Cerebellar cortex (tissue), 1 donor: ENCODE data around the gene TRPM5.

Experiments used
- DNase-seq: peaks from one replicate; pipeline ENCODE4 v3.0.0-alpha.2; 2015; ENCODE audit warnings: low spot score

Gene TRPM5

GRCh38 chr11:2468363-2469235, 24.3 kb upstream of the TRPM5 start:
- no peak for DNase-seq

GRCh38 chr11:2467695-2468055, 23.4 kb upstream of the TRPM5 start:
- no peak for DNase-seq

- DNase-seq, result no peak
Measured at GRCh38 chr11:2466869-2467694, 22.8 kb upstream of the TRPM5 start.

- no peak for DNase-seq
Measured at GRCh38 chr11:2466069-2466801, 21.9 kb upstream of the TRPM5 start.

- DNase-seq, result no peak
Measured at GRCh38 chr11:2465202-2466068, 21.1 kb upstream of the TRPM5 start.

- DNase-seq, result no peak
Measured at GRCh38 chr11:2464451-2465165, 20.3 kb upstream of the TRPM5 start.

GRCh38 chr11:2463766-2464277, 19.5 kb upstream of the TRPM5 start:
- DNase-seq, result no peak

- no peak for DNase-seq
Measured at GRCh38 chr11:2462986-2463765, 18.9 kb upstream of the TRPM5 start.

GRCh38 chr11:2462543-2462985, 18.2 kb upstream of the TRPM5 start:
- DNase-seq, result no peak

- no peak for DNase-seq
Measured at GRCh38 chr11:2461956-2462542, 17.7 kb upstream of the TRPM5 start.

GRCh38 chr11:2461253-2461955, 17.1 kb upstream of the TRPM5 start:
- no peak for DNase-seq

GRCh38 chr11:2460540-2461252, 16.4 kb upstream of the TRPM5 start:
- no peak for DNase-seq

- no peak for DNase-seq
Measured at GRCh38 chr11:2459796-2460531, 15.7 kb upstream of the TRPM5 start.

GRCh38 chr11:2459016-2459725, 14.9 kb upstream of the TRPM5 start:
- DNase-seq, result no peak

- no peak for DNase-seq
Measured at GRCh38 chr11:2458321-2458720, 14.0 kb upstream of the TRPM5 start.

GRCh38 chr11:2453436-2453835, 9.1 kb upstream of the TRPM5 start:
- DNase-seq, result no peak
